ENCODE results near the gene PRDM5. TPM values are rescaled to one million over a fixed set of nuclear protein-coding genes. Genes with fewer than 3 reads are reported as not detected.

Gene PRDM5
- total RNA-seq, 4 donors from 2014 or later: 37.6 to 96.6 (median 52.6) TPM

- H3K36me3 ChIP-seq: no peaks in the 10 kb centered on the region
- H3K4me1 ChIP-seq: no peaks in the 10 kb centered on the region
- TF ChIP-seq CTCF (IDR thresholded peaks at IDR 0.05): no peak
- TF ChIP-seq POLR2A (IDR thresholded peaks at IDR 0.05): no peak
- intact Hi-C loops (cut with DNase I; ENCODE audit: low total_unique reads): no loop called here
- H3K27me3 ChIP-seq: no peaks in the 10 kb centered on the region
- DNase-seq: no peak
- H3K9me3 ChIP-seq: no peaks in the 10 kb centered on the region
- H3K27ac ChIP-seq: no peak overlapping the region
- H3K4me3 ChIP-seq: no peak overlapping the region
Observed at GRCh38 chr4:120725639-120726580, 196.6 kb downstream of the PRDM5 start.

GRCh38 chr4:120724656-120725055, 197.9 kb downstream of the PRDM5 start:
- TF ChIP-seq POLR2A (IDR thresholded peaks at IDR 0.05): no peak
- no peak for TF ChIP-seq CTCF (IDR thresholded peaks at IDR 0.05)
- H3K4me3 ChIP-seq: no peak overlapping the region
- no peaks in the 10 kb centered on the region for H3K4me1 ChIP-seq
- H3K27ac ChIP-seq: no peak overlapping the region
- no peaks in the 10 kb centered on the region for H3K36me3 ChIP-seq
- H3K27me3 ChIP-seq: no peaks in the 10 kb centered on the region
- intact Hi-C loops (cut with DNase I; ENCODE audit: low total_unique reads): no loop called here
- no peaks in the 10 kb centered on the region for H3K9me3 ChIP-seq
- DNase-seq: no peak

GRCh38 chr4:120723986-120724385, 198.5 kb downstream of the PRDM5 start:
- intact Hi-C loops (cut with DNase I; ENCODE audit: low total_unique reads): no loop called here
- H3K4me3 ChIP-seq: no peak overlapping the region
- no peak for TF ChIP-seq CTCF (IDR thresholded peaks at IDR 0.05)
- no peak for TF ChIP-seq POLR2A (IDR thresholded peaks at IDR 0.05)
- H3K36me3 ChIP-seq: no peaks in the 10 kb centered on the region
- no peak for DNase-seq
- H3K9me3 ChIP-seq: no peaks in the 10 kb centered on the region
- H3K27ac ChIP-seq: no peak overlapping the region
- no peaks in the 10 kb centered on the region for H3K4me1 ChIP-seq
- H3K27me3 ChIP-seq: no peaks in the 10 kb centered on the region

- DNase-seq: no peak
- H3K9me3 ChIP-seq: no peaks in the 10 kb centered on the region
- no peak for TF ChIP-seq POLR2A (IDR thresholded peaks at IDR 0.05)
- TF ChIP-seq CTCF (IDR thresholded peaks at IDR 0.05): no peak
- H3K27me3 ChIP-seq: no peaks in the 10 kb centered on the region
- H3K27ac ChIP-seq: no peak overlapping the region
- intact Hi-C loops (cut with DNase I; ENCODE audit: low total_unique reads): no loop called here
- no peaks in the 10 kb centered on the region for H3K36me3 ChIP-seq
- H3K4me1 ChIP-seq: no peaks in the 10 kb centered on the region
- H3K4me3 ChIP-seq: no peak overlapping the region
Observed at GRCh38 chr4:120723105-120723504, 199.4 kb downstream of the PRDM5 start.

GRCh38 chr4:120722655-120723054, 199.9 kb downstream of the PRDM5 start:
- Histone ChIP-seq H3K4me1 (no peaks in the 10 kb centered on the region), H3K4me3 (no peak overlapping the region), H3K36me3 (no peaks in the 10 kb centered on the region), H3K27ac (no peak overlapping the region), H3K9me3 (no peaks in the 10 kb centered on the region), H3K27me3 (no peaks in the 10 kb centered on the region)
- no peak for DNase-seq
- intact Hi-C loops (cut with DNase I; ENCODE audit: low total_unique reads): no loop called here
- TF ChIP-seq POLR2A (IDR thresholded peaks at IDR 0.05) (no peak), CTCF (IDR thresholded peaks at IDR 0.05) (no peak)
